ENCODE results near the gene RBM23. TPM values are rescaled to one million over a fixed set of nuclear protein-coding genes. Genes with fewer than 3 reads are reported as not detected.
A peak's percentile ranks its signal among the peaks of the same experiment; 100 is the strongest.

RBM23 gene
- total and polyA plus RNA-seq, 10 of the 15 experiments (the other 5 are each of a cell fraction or from before 2014, with no cell fraction given): 54.0 to 72.6 (median 61.3) TPM

GRCh38 chr14:22871224-22872032 is 47.5 kb downstream of the RBM23 start, which contains the start of gene LRP10 (continued):
- TF ChIP-seq SMC3 (IDR thresholded peaks at IDR 0.05; ENCODE audit: borderline replicate concordance, low read length) (peak; percentile 3; the same call in 1 of the 2 replicates), YY1 (IDR thresholded peaks at IDR 0.05; ENCODE audit: low read depth, low read length) (no peak), PRDM15 (CRISPR knock-in tag; IDR thresholded peaks at IDR 0.05) (no peak), WRNIP1 (IDR thresholded peaks at IDR 0.05; ENCODE audit: borderline replicate concordance, low read depth, low read length) (no peak), NR2F1 (conservative IDR thresholded peaks at IDR 0.05) (peak; percentile 83), ZNF207 (IDR thresholded peaks at IDR 0.05; ENCODE audit: borderline replicate concordance) (peak; percentile 86), ASH2L (IDR thresholded peaks at IDR 0.05; ENCODE audit: borderline replicate concordance, low read depth) (no peak), NKRF (conservative IDR thresholded peaks at IDR 0.05) (peak; percentile 60), SRF (IDR thresholded peaks at IDR 0.05; ENCODE audit: low read depth in 2 of 2, low read length in 2 of 2) (no peak; a peak in 1 of 4 replicates), POLR2AphosphoS5 (IDR thresholded peaks at IDR 0.05; ENCODE audit: low read length) (peak; percentile 90), GABPA (IDR thresholded peaks at IDR 0.05; ENCODE audit: low read depth) (peak; percentile 18; the same call in 1 of the 2 replicates), SP1 (IDR thresholded peaks at IDR 0.05; ENCODE audit: low read depth, low read length) (peak; percentile 32), IRF3 (IDR thresholded peaks at IDR 0.05) (no peak), KLF5 (IDR thresholded peaks at IDR 0.05; ENCODE audit: partially characterized antibody) (peak; percentile 16), SREBF2 (IDR thresholded peaks at IDR 0.05; ENCODE audit: low read length) (no peak), MAX (IDR thresholded peaks at IDR 0.05; ENCODE audit: low read depth, low read length) (no peak; the same call in 1 of the 2 replicates)
- TF ChIP-seq, protein P1, sequence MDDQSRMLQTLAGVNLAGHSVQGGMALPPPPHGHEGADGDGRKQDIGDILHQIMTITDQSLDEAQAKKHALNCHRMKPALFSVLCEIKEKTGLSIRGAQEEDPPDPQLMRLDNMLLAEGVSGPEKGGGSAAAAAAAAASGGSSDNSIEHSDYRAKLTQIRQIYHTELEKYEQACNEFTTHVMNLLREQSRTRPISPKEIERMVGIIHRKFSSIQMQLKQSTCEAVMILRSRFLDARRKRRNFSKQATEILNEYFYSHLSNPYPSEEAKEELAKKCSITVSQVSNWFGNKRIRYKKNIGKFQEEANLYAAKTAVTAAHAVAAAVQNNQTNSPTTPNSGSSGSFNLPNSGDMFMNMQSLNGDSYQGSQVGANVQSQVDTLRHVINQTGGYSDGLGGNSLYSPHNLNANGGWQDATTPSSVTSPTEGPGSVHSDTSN (IDR thresholded peaks at IDR 0.05; ENCODE audit: insufficient replicate concordance, low read depth, low read length): peak; percentile 94
- TF ChIP-seq, protein P2, sequence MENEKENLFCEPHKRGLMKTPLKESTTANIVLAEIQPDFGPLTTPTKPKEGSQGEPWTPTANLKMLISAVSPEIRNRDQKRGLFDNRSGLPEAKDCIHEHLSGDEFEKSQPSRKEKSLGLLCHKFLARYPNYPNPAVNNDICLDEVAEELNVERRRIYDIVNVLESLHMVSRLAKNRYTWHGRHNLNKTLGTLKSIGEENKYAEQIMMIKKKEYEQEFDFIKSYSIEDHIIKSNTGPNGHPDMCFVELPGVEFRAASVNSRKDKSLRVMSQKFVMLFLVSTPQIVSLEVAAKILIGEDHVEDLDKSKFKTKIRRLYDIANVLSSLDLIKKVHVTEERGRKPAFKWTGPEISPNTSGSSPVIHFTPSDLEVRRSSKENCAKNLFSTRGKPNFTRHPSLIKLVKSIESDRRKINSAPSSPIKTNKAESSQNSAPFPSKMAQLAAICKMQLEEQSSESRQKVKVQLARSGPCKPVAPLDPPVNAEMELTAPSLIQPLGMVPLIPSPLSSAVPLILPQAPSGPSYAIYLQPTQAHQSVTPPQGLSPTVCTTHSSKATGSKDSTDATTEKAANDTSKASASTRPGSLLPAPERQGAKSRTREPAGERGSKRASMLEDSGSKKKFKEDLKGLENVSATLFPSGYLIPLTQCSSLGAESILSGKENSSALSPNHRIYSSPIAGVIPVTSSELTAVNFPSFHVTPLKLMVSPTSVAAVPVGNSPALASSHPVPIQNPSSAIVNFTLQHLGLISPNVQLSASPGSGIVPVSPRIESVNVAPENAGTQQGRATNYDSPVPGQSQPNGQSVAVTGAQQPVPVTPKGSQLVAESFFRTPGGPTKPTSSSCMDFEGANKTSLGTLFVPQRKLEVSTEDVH (IDR thresholded peaks at IDR 0.05; ENCODE audit: low read depth, partially characterized antibody): no peak

Data from GM12878 (cell line).